Hematopoietic multipotent progenitor cell treated with erythropoietin and hydrocortisone succinate and interleukin-3 and kit ligand, for 6 days (in vitro differentiated cells): ENCODE results near the gene NPC1.

ENCODE experiments used
- DNase-seq: peaks from one replicate; pipeline ENCODE4 v3.0.0-alpha.2; 2015

Gene NPC1

DNA sequence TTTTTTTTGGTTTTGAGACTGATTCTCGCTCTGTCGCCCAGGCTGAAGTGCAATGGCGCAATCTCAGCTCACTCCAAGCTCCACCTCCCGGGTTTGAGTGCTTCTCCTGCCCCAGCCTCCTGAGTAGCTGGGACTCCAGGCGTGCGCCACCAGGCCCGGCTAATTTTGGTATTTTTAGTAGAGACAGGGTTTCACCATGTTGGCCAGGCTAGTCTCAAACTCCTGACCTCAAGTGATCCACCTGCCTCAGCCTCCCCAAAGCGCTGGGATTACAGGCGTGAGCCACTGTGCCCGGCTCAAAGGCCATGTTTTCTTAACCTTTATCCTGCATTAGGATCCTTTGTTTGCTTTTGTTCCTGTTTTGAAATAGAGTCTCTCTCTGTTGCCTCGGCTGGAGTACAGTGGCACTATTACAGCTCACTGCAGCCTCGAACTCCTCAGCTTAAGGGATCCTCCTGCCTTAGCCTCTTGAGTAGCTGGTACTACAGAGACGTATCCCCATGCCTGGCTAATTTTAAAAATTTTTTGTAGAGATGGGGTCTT is 41.0 kb downstream of the NPC1 start:
- no peak for DNase-seq

DNA sequence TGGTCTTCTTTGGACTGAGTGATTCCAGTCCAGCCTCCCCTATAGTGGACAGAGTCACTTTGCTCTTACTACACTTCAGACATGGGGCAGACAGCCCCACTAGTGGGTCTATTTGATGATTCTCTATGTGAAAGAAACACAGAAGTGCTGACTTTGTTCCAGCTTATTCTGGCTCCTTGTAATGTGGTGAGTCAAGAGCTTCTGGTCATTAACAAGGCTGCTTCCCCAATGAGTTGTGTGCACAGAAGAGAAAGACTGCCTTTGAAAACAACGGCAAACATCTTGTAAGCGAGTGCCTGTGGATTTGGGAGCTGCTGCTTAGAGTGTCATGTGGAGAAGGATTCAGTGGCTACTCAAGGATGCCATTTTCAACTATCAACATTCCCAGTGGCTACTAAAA is 43.8 kb downstream of the NPC1 start:
- no peak for DNase-seq

DNA sequence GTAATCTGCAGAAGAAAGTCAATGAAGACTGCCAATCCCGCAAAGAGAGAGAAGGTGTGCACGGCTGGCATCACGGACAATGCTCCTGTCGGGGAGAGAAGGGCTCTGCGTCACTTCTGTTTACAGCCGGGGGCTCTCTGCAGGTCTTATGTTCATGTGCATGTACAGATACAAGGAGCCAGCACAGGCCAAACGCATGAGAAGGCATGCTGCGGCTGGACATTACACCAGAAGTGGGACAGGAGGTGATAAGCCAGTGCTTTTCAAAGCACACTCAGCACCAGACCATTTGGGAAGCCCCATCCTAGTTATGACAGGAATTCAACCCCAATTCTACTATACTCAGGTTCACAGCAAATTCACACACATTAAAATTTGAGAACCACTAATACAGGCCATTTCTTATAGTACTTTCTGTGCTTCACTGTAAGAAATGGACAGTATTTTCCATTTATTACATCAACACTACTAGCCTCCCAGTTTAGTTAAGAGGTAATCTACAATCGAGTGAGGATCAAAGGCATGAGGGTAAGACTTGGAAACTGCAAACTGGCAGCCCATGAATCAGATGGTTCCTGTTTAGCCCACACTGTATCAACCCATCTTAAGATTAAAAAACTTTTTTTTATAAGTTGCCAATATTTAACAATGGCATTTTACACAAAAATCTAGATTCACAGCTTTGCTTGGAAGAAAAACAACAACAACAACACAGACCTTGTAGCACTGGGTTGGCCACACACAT is 44.8 kb downstream of the NPC1 start:
- no peak for DNase-seq

DNA sequence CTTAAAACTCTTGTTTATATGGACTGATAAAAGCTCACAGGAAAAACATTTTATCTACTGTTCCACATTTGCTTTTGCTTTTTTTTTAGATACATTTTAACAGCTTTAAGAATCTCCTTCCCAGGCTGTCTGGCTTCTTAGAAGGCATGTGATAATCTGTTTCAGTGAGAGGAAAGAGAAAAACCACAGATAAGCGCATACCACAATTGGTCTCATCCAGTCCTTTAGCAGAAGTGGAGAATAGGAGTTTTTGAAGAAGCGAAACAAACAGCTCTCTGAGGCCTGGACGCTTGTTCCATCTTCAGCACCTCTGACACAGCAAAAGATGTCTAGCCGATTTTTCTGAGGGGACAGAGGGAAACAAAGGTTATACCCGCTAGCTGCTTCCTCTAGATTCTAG is 45.4 kb downstream of the NPC1 start:
- DNase-seq = peak; percentile 93

DNA sequence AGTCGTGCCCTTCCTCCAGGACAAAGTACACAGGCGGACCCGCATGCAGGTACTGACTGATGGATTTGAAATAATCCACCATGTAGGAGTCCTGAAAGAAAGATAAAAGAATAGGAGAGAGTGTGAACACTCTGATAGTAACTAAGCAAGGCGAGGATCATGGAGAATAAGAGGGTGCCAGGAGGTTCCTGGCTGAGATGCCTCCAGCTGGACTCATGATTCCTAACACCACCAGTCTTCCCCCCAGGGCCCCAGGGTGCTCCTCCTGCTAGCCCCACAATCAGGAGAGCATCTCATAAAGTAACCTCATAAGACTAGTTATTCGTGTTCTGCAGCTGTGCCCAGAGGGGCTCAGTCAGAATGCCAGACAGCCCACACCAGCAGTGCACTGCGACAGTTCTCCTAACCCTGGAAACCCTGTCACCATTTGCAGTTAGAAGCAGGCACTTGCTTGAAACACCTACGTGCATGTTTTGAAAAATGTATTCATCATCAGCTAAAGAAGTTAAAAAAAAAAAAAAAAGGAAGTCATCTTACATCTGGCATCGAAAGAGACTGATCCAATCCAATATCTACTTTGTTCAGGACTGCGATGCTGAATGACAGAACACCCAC is 46.3 kb downstream of the NPC1 start:
- no peak for DNase-seq

DNA sequence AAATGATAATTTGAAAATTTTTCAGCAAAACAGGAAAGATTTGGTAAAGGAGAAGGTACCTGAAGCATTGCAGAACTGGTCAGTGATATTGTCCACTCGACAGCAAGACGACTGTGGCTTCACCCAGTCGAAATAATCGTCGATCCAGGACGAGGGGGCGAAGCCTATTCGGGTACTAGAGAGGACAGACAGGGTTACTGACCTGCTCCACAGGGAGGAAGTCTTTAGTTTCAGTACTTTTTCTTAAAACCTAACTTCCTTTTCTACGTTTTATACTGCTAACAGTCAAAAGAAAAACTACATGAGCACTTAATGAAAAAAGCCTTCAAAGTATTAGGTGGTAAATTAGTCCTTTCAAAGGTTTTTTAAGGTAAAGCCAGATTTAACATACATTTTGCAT is 47.0 kb downstream of the NPC1 start:
- DNase-seq = no peak

DNA sequence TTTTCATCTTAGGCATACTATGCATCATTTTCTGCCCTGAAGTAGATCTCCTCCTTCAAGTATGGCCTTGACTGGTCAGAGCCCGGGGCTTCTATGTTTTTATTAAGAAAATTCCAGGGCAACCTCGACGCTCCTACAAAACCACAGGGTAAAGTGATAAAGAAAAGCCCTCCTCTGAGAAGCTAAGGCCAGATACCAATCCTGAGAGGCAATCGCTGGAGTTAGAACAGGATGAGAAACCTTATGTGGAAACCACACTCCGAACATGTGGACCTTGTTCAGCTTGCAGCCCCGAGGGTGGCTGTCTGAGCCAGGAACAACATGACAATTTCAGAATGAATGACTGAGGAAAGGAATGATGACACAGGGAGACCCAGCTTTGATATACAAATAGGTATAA is 47.4 kb downstream of the NPC1 start:
- no peak for DNase-seq

DNA sequence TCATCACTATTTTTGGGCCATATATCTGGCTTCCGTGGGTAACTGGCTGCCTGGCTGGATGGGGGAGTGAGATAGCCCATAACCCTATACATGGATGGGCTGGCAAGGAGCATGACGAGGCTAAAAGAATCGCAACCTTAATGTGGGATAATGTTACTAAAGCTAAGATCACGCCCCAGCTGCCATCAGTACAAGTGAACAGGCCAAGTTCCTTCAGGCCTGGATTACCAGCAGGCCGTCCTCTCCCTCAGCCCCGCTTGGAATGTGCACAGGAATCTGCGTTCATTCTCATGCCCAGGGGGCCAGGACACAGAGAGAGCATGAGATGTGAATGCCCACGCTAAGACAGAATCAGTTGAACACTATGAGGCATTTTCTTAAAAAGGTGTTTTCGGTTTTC is 48.3 kb downstream of the NPC1 start:
- no peak for DNase-seq

DNA sequence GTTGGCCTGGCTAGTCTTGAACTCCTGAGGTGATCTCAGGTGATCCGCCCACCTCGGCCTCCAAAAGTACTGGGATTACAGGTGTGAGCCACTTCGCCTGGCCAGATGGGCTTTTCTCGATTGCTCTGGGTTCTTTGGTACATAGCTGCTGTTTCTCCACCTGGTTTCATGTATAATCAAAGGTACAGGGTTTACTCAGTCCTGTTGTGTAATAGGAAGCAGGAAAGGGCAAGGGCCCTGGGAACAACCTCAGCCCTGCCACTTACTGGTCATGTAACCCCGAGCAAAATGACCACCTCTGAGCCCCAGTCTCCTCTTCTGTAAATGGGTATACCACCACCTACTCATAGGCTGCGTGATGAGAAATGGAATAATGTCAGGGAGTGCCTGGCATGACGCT is 49.0 kb downstream of the NPC1 start:
- no peak for DNase-seq

DNA sequence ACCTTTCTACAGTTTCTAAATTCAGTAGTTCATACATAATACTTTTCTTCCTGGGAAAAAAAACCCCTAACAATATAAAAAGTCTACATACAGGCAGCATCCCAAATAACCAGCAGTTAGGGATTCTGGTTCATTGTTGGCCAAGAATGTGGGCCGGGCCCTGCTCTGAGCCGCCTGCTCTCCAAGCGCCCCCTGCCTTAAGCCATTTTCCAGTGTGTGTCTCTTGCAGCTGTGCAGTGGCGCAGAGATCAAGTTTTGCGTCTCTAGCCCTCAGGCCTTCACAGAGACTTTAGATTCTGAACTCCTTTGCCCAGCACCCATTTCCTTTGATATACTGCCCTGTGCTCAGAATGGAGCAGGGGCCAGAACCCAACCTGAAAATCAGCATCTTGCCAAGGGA is 50.1 kb downstream of the NPC1 start:
- DNase-seq = no peak

DNA sequence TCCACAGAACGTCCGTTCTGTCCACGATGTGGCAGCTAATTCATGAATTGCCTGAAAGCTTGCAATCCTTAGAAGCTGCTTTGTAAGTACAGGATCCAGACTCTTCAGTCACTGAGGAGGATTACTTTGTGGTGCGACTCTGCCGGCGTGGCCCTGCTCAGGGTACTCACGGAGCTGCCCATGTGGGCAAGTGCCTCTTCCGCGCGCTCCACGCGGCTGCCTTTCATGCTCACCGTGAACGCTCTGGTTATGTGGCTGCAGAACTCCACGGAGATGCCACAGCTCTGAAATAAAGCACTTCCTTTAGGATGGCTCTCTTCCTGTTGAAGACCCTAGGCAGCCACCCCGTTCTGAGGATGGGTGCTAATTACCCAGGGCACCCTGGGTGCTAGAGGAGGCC is 52.0 kb downstream of the NPC1 start:
- DNase-seq = no peak

DNA sequence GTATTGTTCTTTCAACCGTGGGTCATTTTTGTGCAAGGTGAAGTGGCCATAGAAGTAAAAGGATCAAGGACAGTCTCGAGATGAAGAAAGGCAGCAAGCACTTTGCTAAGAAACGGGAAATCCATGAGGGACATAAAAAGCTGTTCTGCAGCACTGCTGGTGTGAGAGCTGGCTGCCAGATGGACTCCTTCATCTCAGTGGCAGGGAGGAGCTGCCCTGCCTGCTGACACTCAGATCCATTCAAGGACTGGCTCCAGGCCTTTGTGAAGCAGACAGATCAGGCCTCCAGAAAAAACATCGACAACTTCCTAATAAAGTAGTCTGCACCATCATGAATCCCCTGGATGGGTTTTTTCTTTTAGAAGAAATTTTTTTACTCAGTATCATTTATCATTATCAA is 53.5 kb downstream of the NPC1 start:
- DNase-seq = no peak

DNA sequence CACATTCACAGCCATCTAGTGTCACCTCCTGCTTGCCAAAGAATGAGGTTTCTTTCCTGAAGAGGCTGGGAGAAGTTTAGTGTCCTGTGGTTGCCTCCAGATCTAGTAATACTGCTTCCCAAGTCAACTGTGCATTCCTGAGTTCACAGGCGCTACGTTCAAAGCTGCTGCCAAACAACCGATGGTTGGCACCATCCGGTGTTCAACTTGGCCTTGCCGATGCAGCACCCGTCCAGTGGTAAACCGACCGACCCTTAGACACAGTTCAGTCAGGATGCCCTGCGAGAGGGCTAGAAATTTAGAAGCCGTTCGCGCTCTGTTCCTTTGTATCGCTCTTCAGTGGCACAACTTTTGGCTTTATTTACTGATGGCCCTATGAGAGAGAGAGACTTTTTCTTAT is 54.4 kb downstream of the NPC1 start:
- no peak for DNase-seq

DNA sequence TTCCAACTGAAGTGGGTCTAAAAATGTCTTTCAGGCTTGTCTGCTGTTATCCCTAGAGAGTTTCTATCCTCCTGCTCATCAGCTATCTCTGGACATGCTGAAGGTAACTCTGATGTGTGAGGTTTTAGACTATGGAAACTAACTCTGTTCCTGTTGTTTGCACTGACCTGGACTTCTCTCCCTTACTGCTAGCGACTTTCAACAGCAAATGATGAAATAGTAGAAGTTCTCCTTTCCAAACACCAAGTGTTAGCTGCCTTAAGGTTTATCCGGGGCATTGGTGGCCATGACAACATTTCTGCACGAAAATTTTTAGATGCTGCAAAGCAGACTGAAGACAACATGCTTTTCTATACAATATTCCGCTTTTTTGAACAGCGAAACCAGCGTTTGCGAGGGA is 56.1 kb downstream of the NPC1 start:
- no peak for DNase-seq

DNA sequence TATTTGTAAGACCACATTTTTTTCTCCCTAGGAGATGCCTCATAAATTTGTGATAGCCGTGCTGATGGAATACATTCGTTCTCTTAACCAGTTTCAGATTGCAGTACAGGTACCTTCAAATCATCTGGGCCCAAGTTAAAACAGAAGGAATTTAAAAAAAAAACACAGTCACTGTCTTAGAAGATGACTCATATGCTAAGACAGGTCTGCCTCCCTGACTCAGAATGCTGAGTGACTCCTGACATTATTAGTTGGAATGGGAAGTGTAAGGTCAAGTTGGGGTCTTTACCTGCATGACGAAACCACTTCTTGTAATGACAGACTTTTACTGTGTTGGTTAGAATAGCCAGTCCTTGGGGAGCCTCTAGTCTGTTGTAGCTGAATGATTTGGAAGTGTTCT is 56.7 kb downstream of the NPC1 start:
- no peak for DNase-seq

DNA sequence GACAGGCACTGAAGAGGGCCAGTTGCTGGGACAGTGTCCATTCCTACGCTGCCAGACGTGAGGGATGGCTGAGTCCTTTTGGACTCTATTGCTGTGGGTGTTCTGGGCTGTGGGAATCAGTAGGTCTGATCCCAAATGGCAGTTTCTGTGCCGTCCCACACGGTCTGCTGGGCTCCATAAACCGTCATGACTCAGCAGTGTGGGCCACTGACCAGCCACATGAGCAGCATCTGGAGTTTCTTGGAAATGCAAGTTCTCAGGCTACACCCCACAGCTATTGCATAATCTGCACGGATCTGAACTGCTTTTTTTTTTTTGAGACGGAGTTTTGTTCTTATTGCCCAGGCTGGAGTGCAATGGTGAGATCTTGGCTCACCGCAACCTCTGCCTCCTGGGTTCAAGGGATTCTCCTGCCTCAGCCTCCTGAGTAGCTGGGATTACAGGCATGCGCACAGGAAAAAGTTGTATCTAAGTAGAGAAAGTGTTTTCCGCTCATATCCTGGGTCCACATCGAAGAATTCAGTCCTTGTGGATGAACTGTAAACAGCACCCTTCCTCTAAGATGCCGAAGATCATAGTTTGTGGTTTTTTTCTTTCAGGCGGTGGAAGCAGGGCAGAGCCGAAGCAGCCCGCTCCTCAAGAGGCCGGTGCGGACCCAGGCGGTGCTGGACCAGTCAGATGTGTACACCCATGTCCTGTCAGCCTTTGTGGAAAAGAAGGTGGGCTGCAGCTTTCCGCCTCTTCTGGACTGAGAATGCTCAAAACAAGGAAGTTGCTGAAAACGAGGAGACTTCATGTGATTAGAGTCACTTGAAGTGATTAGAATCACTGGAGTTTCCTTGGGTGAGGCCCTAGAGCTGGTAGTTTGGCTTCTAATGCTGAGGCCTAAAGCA is 57.5 kb downstream of the NPC1 start:
- DNase-seq = peak; percentile 31

DNA sequence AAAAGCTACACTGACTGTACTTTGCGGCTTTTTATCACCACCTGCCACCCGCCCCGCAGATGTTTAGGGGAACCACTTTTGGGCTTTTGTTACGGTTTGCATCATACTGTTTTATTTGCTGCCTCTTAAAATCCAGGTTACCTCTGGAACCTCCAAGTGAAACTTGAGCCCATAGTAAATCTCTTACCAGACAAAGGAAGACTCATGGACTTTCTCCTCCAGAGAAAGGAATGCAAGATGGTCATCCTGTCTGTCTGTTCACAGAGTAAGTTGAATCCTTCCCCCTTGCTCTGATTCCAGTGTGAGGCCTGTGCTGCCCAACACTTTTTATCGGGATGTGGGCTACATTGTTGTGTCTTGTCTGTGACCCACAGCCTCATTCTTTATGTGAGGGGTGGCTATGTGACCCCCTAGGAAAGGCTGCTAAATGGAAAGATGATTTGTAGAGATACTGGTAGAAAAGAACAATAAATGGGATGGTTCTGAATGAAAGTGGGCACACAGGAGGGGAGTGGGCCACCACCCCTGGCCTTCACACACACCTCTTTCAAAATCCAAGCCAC is 59.7 kb downstream of the NPC1 start:
- no peak for DNase-seq

DNA sequence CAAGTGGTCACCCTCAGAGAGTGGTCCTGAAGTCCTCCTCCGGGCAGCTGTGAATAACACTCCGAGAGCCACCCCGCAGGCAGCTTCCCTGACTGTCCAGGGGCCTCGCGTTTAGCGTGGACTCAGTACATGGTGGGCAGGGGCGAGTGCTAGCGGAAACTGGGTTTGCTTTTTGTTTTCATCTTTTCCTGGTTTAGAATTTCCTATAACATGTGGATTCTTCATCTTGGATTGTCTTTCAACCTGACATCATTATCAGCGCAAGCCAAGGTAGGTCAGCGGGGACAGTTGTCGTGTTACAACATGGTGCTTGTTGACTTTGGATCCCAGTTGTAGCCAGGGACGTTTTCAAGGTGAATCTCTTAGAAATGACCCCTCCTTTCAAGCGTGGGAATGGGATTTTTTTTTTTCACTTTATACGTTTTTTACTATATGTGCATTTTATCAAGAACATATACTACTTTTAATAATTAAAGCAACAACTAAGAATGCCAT is 62.0 kb downstream of the NPC1 start:
- DNase-seq = no peak

DNA sequence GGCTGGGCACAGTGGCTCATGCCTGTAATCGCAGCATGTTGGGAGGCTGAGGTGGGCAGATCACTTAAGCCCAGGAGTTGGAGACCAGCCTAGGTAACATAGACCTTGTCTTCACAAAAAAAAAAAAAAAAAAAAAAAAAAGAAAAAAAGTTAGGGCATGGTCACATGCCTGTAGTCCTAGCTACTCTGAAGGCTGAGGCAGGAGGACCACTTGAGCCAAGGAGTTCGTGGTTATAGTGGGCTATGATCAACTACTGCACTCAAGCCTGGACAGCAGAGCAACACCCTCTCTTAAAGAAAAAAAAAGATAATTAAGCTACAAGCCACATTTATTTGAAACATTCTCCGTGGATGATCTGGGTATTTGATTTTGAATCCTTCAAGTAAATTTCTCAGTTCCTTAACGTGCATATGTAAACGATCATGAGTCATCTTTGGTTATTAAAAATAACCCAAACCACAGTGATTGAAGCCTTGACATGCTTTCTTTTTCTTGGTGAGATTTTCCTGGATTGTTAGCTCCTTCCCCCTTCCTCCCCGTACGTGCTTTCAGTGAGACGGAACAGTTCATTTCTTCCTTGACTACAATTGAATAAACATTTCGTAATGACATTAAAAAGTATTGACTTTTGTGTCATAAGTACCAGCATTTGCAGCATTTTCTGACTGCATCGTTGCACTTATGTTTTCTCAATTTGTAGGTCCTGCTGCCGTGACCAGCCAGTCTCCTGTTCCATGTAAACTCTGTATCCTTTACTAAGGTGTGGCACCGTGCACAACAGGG is 62.7 kb downstream of the NPC1 start:
- DNase-seq = no peak

DNA sequence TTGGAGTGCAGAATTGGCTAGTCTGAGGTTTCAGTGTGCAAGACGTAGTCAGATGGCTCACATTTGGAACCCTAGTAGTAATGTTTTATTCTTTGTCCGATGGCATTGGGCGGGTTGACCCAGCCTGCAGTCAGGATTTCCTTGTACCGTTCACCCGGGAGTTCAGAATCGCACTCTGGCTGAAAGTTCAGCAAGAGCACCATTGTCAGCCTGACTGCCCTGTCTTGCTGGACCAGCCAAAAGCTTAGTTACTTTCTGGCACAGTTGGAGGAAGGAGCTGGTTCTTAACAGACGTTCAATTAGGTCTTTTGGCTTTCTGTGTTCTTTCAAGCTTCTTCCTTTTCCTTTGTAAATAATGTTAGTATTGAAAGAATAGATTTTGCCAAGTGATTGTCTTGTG is 64.4 kb downstream of the NPC1 start:
- DNase-seq = no peak

DNA sequence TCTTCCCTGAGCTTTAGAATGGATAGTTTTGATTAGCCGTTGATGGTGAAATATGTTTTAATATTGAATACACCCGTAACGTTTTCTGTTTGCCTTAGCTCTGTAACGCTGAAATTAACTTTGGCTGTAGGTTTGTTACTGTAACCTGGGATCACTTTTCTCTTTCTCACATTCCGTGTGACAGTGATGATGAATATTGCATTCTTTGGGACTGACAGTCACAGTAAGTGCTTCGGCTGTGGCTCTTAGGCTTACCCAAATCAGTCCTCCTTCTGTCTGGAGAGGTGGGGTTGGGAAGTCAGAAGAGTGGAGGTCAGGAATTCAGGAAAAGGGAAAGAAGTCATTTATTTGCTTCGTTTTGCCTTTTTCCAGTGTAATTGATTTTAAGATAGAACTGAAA is 65.0 kb downstream of the NPC1 start:
- no peak for DNase-seq

DNA sequence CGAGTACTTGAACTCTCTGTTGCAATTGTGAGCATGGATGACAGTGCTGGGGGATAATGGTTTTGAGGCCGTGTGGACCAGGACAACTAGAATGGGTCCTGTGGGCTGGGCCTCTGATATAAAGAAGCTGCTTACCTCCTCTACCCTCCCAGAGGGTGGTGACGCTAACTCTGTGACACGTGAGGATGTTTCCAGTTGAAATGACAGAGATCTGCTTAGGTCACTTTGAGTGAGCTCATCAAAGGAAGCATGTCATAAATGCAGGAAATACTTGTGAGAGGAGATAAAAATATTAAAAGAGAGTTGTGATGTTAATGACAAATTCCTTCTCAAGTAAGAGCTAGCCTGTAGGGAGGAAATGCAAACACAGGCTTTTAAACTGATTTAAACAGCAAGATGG is 66.6 kb downstream of the NPC1 start:
- no peak for DNase-seq
